HepG2 (cell line): Measurements from ENCODE around the gene TMC2. TPM values are rescaled to one million over a fixed set of nuclear protein-coding genes. Genes with fewer than 3 reads are reported as not detected.

Experiments
- ATAC-seq: fragments of 200-7000 bp; cut with Tn5 transposase; 3 replicates; pipeline ENCODE4 v1.9.1; 2020; ENCODE audit warnings: mild to moderate bottlenecking, moderate library complexity
- BruUV-seq: library from RNA; stranded (reverse); fragments of 400-500 nt; replicated peaks from 2 replicates; lab custom pipeline; 2021; lab: Mats Ljungman, UMichigan
- CTCF ChIA-PET: fragments of 300-600 bp; formaldehyde crosslinking; extraction: SDS; loops from one replicate; lab custom pipeline; 2021; ENCODE audit warnings: low total read pairs, inconsistent platforms, low intra/inter-chr PET ratio; lab: Yijun Ruan, JAX
- POLR2A ChIA-PET: fragments of 350-600 bp; sonication (Branson Sonifier 250); formaldehyde crosslinking; loops from one replicate; lab custom pipeline; 2020; ENCODE audit warnings: antibody characterized with exemption, inconsistent platforms; lab: Yijun Ruan, JAX
- DNase-seq: peaks from one replicate; pipeline ENCODE4 v3.0.0-alpha.2; 2015; ENCODE audit warnings: low spot score
- FAIRE-seq: peaks from 3 replicates; lab custom pipeline; 2011; peaks lifted over from hg19 to GRCh38; lab: Jason Lieb, UNC
- H2AFZ ChIP-seq: one replicate; pipeline ENCODE4 v1.6.1; 2011; ENCODE audit warnings: low read length, inconsistent platforms
- H3K27ac ChIP-seq: fragments of 300-600 bp; 3 replicates; pipeline ENCODE4 v1.8.0; 2011; ENCODE audit warnings: mixed run types, mild to moderate bottlenecking, mixed read lengths, low read length, inconsistent platforms; ENCODE audit not compliant: insufficient read depth; ENCODE audit errors: extremely low read length
- H3K27me3 ChIP-seq, 2 experiments: fragments of 200-600 bp in 1 of 2; 2 replicates in 1 of 2; 3 replicates in 1 of 2; pipeline versions ENCODE4 v1.6.0 to v1.8.0; 2011; ENCODE audit warnings: low read length in 2 of 2, mild to moderate bottlenecking in 2 of 2, moderate library complexity in 2 of 2, inconsistent platforms in 1 of 2; ENCODE audit not compliant: insufficient read depth in 2 of 2, control insufficient read depth in 1 of 2
- H3K36me3 ChIP-seq, 2 experiments: fragments of 200-600 bp in 1 of 2; replicated peaks in 1 of 2; 2 replicates in 1 of 2; 3 replicates in 1 of 2; pipeline versions ENCODE4 v1.5.1 to v1.8.0; 2011; ENCODE audit warnings: low read length in 2 of 2, inconsistent platforms in 1 of 2; ENCODE audit not compliant: insufficient read depth in 2 of 2, control insufficient read depth in 1 of 2
- H3K4me1 ChIP-seq: 2 replicates; pipeline ENCODE4 v1.5.1; 2012; ENCODE audit warnings: low read length, inconsistent platforms; ENCODE audit not compliant: insufficient read depth
- H3K4me2 ChIP-seq: 2 replicates; pipeline ENCODE4 v1.6.0; 2011; ENCODE audit warnings: low read depth, low read length, inconsistent platforms
- H3K4me3 ChIP-seq, 3 experiments: fragments of 200-600 bp in 1 of 3; sonication (generic), shearing (Covaris generic) in 1 of 3; replicated peaks in 1 of 3; 2 replicates each; pipeline ENCODE4 v1.5.1; 2011 to 2016; ENCODE audit warnings: low read length in 3 of 3, inconsistent platforms in 2 of 3, low read depth in 2 of 3, mild to moderate bottlenecking in 2 of 3, control low read depth in 1 of 3, mixed read lengths in 1 of 3; ENCODE audit not compliant: insufficient read depth in 1 of 3
- H3K79me2 ChIP-seq: one replicate; pipeline ENCODE4 v1.6.1; 2011; ENCODE audit warnings: low read length, inconsistent platforms; ENCODE audit not compliant: insufficient read depth
- H3K9ac ChIP-seq: 2 replicates; pipeline ENCODE4 v1.6.0; 2011; ENCODE audit warnings: mild to moderate bottlenecking, low read depth, low read length, inconsistent platforms; ENCODE audit not compliant: insufficient read depth
- H3K9me3 ChIP-seq: 2 replicates; pipeline ENCODE4 v1.5.1; 2012; ENCODE audit warnings: mild to moderate bottlenecking, low read length
- H4K20me1 ChIP-seq: 2 replicates; pipeline ENCODE4 v1.6.0; 2011; ENCODE audit warnings: inconsistent platforms, mild to moderate bottlenecking, low read length, moderate library complexity; ENCODE audit not compliant: insufficient read depth
- DMTF1 ChIP-seq: sonication (generic); formaldehyde crosslinking; IDR thresholded peaks from 2 replicates; pipeline ENCODE4 v1.4.0; 2020; ENCODE audit warnings: mild to moderate bottlenecking, missing genetic modification reagents
- ELF3 ChIP-seq: IDR thresholded peaks from 2 replicates; pipeline ENCODE4 v1.6.1; 2016; ENCODE audit warnings: missing genetic modification reagents, missing compliant biosample characterization
- MEIS2 ChIP-seq: sonication (generic); formaldehyde crosslinking; IDR thresholded peaks from 2 replicates; pipeline ENCODE4 v1.9.0; 2021; ENCODE audit warnings: mild to moderate bottlenecking, missing genetic modification reagents
- RELA ChIP-seq: sonication (generic); formaldehyde crosslinking; IDR thresholded peaks from 2 replicates; pipeline ENCODE4 v1.4.0; 2020; ENCODE audit warnings: missing genetic modification reagents
- REPIN1 ChIP-seq: sonication (generic); formaldehyde crosslinking; IDR thresholded peaks from 2 replicates; pipeline ENCODE4 v1.8.0; 2022; ENCODE audit warnings: missing genetic modification reagents, low read depth, mild to moderate bottlenecking, borderline replicate concordance
- SMARCC2 ChIP-seq: fragments of 450-650 bp; IDR thresholded peaks from 2 replicates; pipeline ENCODE4 v1.6.1; 2017; ENCODE audit warnings: antibody characterized with exemption, mild to moderate bottlenecking
- WIZ ChIP-seq: sonication (generic); formaldehyde crosslinking; IDR thresholded peaks from 2 replicates; pipeline ENCODE4 v1.5.1; 2020; ENCODE audit warnings: mild to moderate bottlenecking, missing genetic modification reagents
- ZBTB8A ChIP-seq: sonication (generic); formaldehyde crosslinking; IDR thresholded peaks from 2 replicates; pipeline ENCODE4 v1.4.0; 2020; ENCODE audit warnings: mild to moderate bottlenecking, low read depth, missing genetic modification reagents, borderline replicate concordance
- ZNF292 ChIP-seq: sonication (generic); formaldehyde crosslinking; IDR thresholded peaks from 2 replicates; pipeline ENCODE4 v1.8.1; 2022; ENCODE audit warnings: mild to moderate bottlenecking, low read depth, missing genetic modification reagents, borderline replicate concordance
- ZNF335 ChIP-seq: sonication (generic); formaldehyde crosslinking; IDR thresholded peaks from 2 replicates; pipeline ENCODE4 v1.4.0; 2020; ENCODE audit warnings: missing genetic modification reagents
- ZNF609 ChIP-seq: sonication (generic); formaldehyde crosslinking; IDR thresholded peaks from 2 replicates; pipeline ENCODE4 v1.4.0; 2020; ENCODE audit warnings: mild to moderate bottlenecking, missing genetic modification reagents, borderline replicate concordance
- ZNF619 ChIP-seq: sonication (generic); formaldehyde crosslinking; IDR thresholded peaks from 2 replicates; pipeline ENCODE4 v1.4.0; 2020; ENCODE audit warnings: mild to moderate bottlenecking, missing genetic modification reagents
- WGBS: methylation state at CpG from one replicate; pipeline ENCODE4 v1.1.6; 2017; ENCODE audit warnings: low lambda C conversion rate; 5-methylcytosine and 5-hydroxymethylcytosine counted together
- in situ Hi-C: cut with HindIII; loops from 2 replicates; pipeline ENCODE4 v1.10.0; 2017; ENCODE audit warnings: low pct_unique_long_range_greater_than_20kb; ENCODE audit not compliant: extremely low pct_ligation_motif_present
- intact Hi-C: fragments of 100-400 bp; cut with micrococcal nuclease; formaldehyde crosslinking; loops from one replicate; pipeline ENCODE4 v1.10.0; 2022; ENCODE audit not compliant: unreplicated experiment
- polyA plus RNA-seq, 8 experiments: library from polyadenylated mRNA; depleted of rRNA in 3 of 8; stranded (reverse) in 7 of 8; unstranded in 1 of 8; fragments of >200 nt; fragmentation: Illumina TruSeq in 4 of 8; extraction: Trizol in 4 of 8; gene quantifications; 2 replicates each; pipeline versions ENCODE4 v1.2.1 to v1.2.3, GENCODE V29; 2011 to 2016; ENCODE audit warnings: low read depth in 4 of 8, missing spikeins in 1 of 8, mixed read lengths in 1 of 8; ENCODE audit not compliant: insufficient read depth in 1 of 8
- total RNA-seq, 5 experiments: library from RNA; depleted of rRNA; stranded (reverse); fragments of >200 nt; fragmentation: Illumina TruSeq; extraction: Trizol; gene quantifications; 2 replicates each; pipeline ENCODE4 v1.2.3, GENCODE V29; 2016; ENCODE audit warnings: low read depth in 1 of 5
- TF ChIP-seq, protein P1 (sequence below): sonication (generic); formaldehyde crosslinking; IDR thresholded peaks from 2 replicates; pipeline ENCODE4 v1.5.0; 2020; ENCODE audit warnings: mild to moderate bottlenecking, missing genetic modification reagents, borderline replicate concordance

TMC2 gene
- total and polyA plus RNA-seq, 2 of the 13 experiments (the other 11 are each of a cell fraction or from before 2014, with no cell fraction given), result not detected

DNA sequence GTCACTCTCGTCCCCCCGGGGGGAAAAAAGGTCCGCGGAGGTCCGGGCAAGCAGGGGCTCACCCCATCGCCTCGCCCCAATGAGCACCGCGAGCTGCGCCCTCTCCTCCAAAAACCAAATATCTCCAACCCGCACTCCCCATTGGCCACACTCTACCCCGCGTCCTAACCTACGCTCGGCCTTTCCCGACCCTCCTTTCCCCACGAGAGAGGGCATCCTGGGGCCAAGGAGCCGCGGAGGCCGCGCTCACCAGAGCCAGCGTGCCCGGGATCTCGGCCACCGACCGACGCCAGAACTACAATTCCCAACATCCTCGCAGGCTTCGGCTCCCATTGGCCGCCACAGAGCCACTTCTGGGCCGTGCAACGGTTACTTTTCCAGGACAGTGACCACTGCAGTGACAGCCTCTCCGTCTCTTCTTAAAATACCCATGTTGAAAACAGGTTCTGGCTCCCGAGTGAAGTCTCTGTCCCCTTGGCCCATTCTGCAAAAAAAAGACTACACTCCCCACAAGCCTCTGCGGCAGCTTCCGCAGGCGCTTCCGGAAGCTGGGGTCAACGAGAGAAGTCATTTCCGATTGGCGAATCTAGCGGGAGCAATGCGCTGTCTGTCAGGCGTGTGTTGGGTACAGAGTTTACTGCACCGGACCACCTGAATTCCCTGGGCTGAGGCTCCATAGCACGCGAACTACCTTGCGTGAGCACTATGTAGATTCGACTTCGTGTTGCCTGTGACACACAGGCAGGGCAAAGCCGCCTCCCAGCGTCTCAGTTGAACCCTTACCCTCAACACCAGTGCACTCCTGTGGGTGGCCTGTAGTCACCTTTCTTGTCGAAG is 27.5 kb upstream of the TMC2 start, which contains the start of gene ZNF343:
Gene ZNF343, minus strand, starts transcription at position 285 of the 837 bp plus-strand sequence. CDS start 15,020 bp downstream, outside the sequence.
- ChIA-PET CTCF (interaction anchor here (1.2 kb wide), 1 partner anchor 15 kb away, joined by 3 read pairs; no protein-coding TSS in a partner anchor), POLR2A (interaction anchor here (0.7 to 3.8 kb wide), 7 partner anchors 9 to 143 kb away, joined by 3 to 32 read pairs (median 5); partner anchors contain the start of genes NOP56 and SNRPB)
- DNase-seq, result peak; percentile 95
- BruUV-seq, result no TSS peak
- FAIRE-seq, result peak; percentile 94
- in situ Hi-C loops, result no loop called here
- intact Hi-C loops, result loop anchor here (1.0 to 2.0 kb wide), 2 partner anchors 33 to 38 kb away; partner anchors contain the start of gene SNRPB
- under 1% methylated on average over 46 of the region's 53 CpGs for WGBS
- Histone ChIP-seq H3K9me3 (no peaks in the 10 kb centered on the region), H3K9ac (peak within 1 kb of the TSS; percentile 80), H2AFZ (peak within 1 kb of the TSS; percentile 99), H3K27ac (peak within 1 kb of the TSS; percentile 79), H3K36me3 (no peaks in the 10 kb centered on the region), H3K4me1 (peaks cover 23% of the 10 kb centered on the region), H4K20me1 (no peaks in the 10 kb centered on the region), H3K4me3 (peak within 1 kb of the TSS; percentile 88 to 96 (median 91)), H3K27me3 (peaks cover 2 to 5% of the 10 kb centered on the region in 2 experiments; a peak in 3 of 5 replicates), H3K79me2 (peaks cover 21% of the 10 kb centered on the region), H3K4me2 (peak within 1 kb of the TSS; percentile 99)
- peak; percentile 98 for ATAC-seq
- no peak for TF ChIP-seq SMARCC2
- 0 out of 2 replicates have a peak, but pooled peaks have one; percentile 56 for TF ChIP-seq ZNF335
- 0 out of 2 replicates have a peak, but pooled peaks have one; percentile 66 for TF ChIP-seq ZNF292
- TF ChIP-seq ZNF609, result no peak
- TF ChIP-seq, protein P1, sequence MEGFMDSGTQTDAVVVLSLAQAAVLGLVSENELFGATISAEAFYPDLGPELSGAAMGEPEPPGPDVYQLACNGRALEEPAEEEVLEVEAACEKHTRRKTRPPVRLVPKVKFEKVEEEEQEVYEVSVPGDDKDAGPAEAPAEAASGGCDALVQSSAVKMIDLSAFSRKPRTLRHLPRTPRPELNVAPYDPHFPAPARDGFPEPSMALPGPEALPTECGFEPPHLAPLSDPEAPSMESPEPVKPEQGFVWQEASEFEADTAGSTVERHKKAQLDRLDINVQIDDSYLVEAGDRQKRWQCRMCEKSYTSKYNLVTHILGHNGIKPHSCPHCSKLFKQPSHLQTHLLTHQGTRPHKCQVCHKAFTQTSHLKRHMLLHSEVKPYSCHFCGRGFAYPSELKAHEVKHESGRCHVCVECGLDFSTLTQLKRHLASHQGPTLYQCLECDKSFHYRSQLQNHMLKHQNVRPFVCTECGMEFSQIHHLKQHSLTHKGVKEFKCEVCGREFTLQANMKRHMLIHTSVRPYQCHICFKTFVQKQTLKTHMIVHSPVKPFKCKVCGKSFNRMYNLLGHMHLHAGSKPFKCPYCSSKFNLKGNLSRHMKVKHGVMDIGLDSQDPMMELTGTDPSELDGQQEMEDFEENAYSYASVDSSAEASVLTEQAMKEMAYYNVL (CRISPR knock-in tag), result peak; percentile 79
- TF ChIP-seq DMTF1 (CRISPR knock-in tag), result no peak
- peak; percentile 66 for TF ChIP-seq ELF3 (CRISPR knock-in tag)
- TF ChIP-seq RELA (CRISPR knock-in tag), result no peak
- peak; percentile 95 for TF ChIP-seq WIZ (CRISPR knock-in tag)
- peak; percentile 65; the same call in 1 of the 2 replicates for TF ChIP-seq REPIN1 (CRISPR knock-in tag)
- TF ChIP-seq ZBTB8A (CRISPR knock-in tag), result no peak
- peak; percentile 48; the same call in 1 of the 2 replicates for TF ChIP-seq ZNF619
- TF ChIP-seq MEIS2 (CRISPR knock-in tag), result no peak; the same call in none of the 2 replicates
